ENCODE results near the gene COA7.
"Not testable (repeated sequence)": the region's sequence is repeated elsewhere in the genome, so short reads cannot be mapped to it uniquely, and the experiment has no call there.

GRCh38 chr1:52735371-52735770 lies 37.2 kb upstream of the COA7 start:
- TF ChIP-seq CTCF, POLR2A (IDR thresholded peaks at IDR 0.05): not testable (repeated sequence)
